Measurements from ENCODE around the gene STK32B.

The STK32B gene

DNA sequence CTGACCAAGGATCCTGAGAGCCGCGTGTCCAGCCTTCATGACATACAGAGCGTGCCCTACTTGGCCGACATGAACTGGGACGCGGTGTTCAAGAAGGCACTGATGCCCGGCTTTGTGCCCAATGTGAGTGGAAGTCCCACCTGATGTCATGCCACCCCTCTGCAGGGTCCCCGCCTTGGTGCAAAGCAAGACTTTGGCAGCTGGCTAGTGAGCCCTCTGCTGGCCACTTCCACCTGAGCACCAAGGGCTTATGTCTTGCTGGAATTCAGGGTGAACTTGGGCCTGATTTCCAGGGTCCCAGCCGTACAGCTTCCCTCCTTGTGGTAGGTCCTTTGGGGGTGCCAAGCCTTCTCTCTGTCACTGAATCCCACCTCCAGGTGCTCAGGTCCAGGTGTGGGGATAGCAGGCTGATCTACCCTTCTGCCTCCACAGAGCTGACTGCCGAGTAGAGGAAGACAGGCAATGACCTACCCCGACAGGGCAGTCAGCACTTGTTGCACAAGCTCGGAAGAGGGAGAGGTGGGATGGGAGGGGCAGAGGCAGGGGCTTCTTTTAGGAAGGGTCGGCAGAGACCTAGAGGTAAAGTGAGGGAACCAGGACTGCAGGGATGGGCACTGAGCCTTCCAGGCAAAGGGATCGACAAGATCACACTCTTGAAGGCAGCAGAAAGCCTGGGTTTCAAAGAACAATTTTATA, 409.0 kb downstream of the STK32B start:
- Histone ChIP-seq H3K4me1 (ENCODE audit: control insufficient read depth in 1 of 2, insufficient read depth in 1 of 2, low read depth in 1 of 2, low read length in 1 of 2) (no peaks in the 10 kb centered on the region), H3K9me3 (no peaks in the 10 kb centered on the region), H3K36me3 (no peaks in the 10 kb centered on the region), H3K4me3 (ENCODE audit: low read depth in 1 of 2, low read length in 1 of 2) (no peak overlapping the region), H3K27ac (no peak overlapping the region), H3K27me3 (no peaks in the 10 kb centered on the region)
- TF ChIP-seq, protein P1, sequence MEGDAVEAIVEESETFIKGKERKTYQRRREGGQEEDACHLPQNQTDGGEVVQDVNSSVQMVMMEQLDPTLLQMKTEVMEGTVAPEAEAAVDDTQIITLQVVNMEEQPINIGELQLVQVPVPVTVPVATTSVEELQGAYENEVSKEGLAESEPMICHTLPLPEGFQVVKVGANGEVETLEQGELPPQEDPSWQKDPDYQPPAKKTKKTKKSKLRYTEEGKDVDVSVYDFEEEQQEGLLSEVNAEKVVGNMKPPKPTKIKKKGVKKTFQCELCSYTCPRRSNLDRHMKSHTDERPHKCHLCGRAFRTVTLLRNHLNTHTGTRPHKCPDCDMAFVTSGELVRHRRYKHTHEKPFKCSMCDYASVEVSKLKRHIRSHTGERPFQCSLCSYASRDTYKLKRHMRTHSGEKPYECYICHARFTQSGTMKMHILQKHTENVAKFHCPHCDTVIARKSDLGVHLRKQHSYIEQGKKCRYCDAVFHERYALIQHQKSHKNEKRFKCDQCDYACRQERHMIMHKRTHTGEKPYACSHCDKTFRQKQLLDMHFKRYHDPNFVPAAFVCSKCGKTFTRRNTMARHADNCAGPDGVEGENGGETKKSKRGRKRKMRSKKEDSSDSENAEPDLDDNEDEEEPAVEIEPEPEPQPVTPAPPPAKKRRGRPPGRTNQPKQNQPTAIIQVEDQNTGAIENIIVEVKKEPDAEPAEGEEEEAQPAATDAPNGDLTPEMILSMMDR (IDR thresholded peaks at IDR 0.05) = no peak

DNA sequence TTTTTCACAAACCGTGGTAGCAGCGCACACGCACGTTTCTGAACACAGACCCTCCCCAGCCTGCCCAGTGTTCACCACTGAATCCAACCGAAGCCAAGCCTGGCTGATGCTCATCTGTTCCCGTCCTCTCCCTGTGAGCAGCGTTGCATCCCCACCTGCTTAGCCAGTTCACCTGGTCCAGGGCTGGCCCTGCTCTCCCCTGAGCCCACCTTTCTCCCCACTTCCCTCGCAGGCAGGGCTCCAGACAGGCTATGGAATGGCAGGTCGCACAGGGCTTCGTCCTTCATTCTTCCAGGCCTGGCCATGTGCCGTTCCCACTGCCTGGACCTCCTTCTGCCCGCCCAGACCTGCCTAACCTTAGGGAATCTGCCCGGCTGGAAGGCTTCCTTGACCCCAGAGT, 410.2 kb downstream of the STK32B start:
- Histone ChIP-seq H3K4me3 (ENCODE audit: low read depth in 1 of 2, low read length in 1 of 2) (no peak overlapping the region), H3K27ac (no peak overlapping the region), H3K9me3 (no peaks in the 10 kb centered on the region), H3K27me3 (no peaks in the 10 kb centered on the region), H3K36me3 (no peaks in the 10 kb centered on the region), H3K4me1 (ENCODE audit: control insufficient read depth in 1 of 2, insufficient read depth in 1 of 2, low read depth in 1 of 2, low read length in 1 of 2) (no peaks in the 10 kb centered on the region)
- TF ChIP-seq, protein P1 (IDR thresholded peaks at IDR 0.05) = no peak

DNA sequence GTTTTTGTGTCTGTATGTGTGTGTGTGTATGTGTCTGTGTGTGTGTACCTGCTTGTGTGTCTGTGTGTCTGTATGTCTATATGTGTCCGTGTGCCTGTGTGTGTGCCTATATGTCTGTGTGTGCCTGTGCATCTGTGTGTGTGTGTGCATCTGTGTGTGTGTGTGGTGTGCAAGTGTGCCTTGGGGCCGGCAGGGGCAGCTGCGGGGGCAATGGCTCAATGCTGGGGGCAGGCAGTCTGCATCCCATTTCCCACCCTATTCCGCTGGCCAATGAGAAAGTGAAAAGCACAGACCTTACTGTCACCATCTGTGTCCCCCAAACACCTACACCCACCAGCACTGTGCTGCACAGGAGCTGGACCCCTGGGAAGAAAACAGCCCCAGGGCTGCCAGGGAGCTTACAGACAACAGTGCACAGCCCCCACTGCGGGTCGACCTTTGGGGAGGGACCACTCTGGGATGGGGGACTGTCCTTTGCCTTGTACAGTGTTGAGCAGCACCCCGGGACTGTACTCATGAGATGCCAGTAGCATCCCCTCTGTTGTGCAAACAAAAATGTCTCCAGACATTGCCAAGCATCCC, 411.1 kb downstream of the STK32B start:
- no peak overlapping the region for H3K4me3 ChIP-seq (ENCODE audit: low read depth in 1 of 2, low read length in 1 of 2)
- no peaks in the 10 kb centered on the region for H3K9me3 ChIP-seq
- no peak overlapping the region for H3K27ac ChIP-seq
- H3K36me3 ChIP-seq = no peaks in the 10 kb centered on the region
- no peaks in the 10 kb centered on the region for H3K27me3 ChIP-seq
- H3K4me1 ChIP-seq (ENCODE audit: control insufficient read depth in 1 of 2, insufficient read depth in 1 of 2, low read depth in 1 of 2, low read length in 1 of 2) = no peaks in the 10 kb centered on the region
- TF ChIP-seq, protein P1 (IDR thresholded peaks at IDR 0.05) = no peak

DNA sequence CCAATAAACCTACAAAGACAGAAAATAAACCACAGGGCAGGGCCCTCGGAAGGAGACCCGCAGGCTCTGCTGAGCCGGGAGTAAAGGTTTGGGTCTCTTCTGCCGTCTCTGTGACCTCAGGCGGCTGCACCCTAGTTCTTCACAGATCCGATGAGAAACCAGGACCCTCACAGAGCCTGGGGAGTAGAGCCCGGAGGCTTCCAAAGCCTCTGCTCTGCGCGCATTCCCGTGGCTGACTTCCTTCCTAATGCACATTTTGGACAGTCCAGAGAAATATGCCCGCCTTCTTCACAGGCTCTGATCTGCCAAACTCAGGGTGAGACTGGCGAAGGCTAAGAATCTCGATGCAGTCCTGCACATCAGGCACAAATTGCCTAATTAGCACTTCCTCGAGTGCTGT, 411.6 kb downstream of the STK32B start:
- H3K4me3 ChIP-seq (ENCODE audit: low read depth in 1 of 2, low read length in 1 of 2) = no peak overlapping the region
- no peaks in the 10 kb centered on the region for H3K9me3 ChIP-seq
- TF ChIP-seq, protein P1 (IDR thresholded peaks at IDR 0.05) = no peak
- no peaks in the 10 kb centered on the region for H3K36me3 ChIP-seq
- H3K4me1 ChIP-seq (ENCODE audit: control insufficient read depth in 1 of 2, insufficient read depth in 1 of 2, low read depth in 1 of 2, low read length in 1 of 2) = no peaks in the 10 kb centered on the region
- no peak overlapping the region for H3K27ac ChIP-seq
- H3K27me3 ChIP-seq = no peaks in the 10 kb centered on the region

DNA sequence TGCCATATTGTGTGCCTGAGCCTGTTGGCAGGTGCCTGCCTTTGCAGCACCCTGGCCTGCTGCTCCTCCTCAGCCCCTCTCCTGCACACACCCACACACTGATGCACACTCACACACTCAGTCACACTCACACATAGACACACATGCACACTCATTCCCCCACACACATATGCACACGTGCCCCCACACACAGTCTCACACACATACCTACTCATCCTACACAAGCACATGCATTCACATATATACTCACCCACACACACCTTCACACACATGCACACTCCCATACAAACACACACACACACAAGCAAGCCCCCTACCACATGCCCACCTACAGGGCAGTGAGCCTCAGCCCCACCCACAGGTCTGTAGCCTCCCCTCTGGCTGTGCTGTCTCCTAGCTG, 412.1 kb downstream of the STK32B start:
- TF ChIP-seq, protein P1 (IDR thresholded peaks at IDR 0.05) = no peak
- no peaks in the 10 kb centered on the region for H3K4me1 ChIP-seq (ENCODE audit: control insufficient read depth in 1 of 2, insufficient read depth in 1 of 2, low read depth in 1 of 2, low read length in 1 of 2)
- no peak overlapping the region for H3K27ac ChIP-seq
- no peaks in the 10 kb centered on the region for H3K36me3 ChIP-seq
- H3K9me3 ChIP-seq = no peaks in the 10 kb centered on the region
- no peak overlapping the region for H3K4me3 ChIP-seq (ENCODE audit: low read depth in 1 of 2, low read length in 1 of 2)
- no peaks in the 10 kb centered on the region for H3K27me3 ChIP-seq

All from neutrophil (primary cell).